Smooth muscle cell (in vitro differentiated cells): ENCODE measurements around the gene KIF5C. TPM values are rescaled to one million over a fixed set of nuclear protein-coding genes. Genes with fewer than 3 reads are reported as not detected.

Source experiments
- DNase-seq: peaks from one replicate; lab custom pipeline; 2025; ENCODE audit not compliant: unreplicated experiment; lab: John Stamatoyannopoulos, UW
- H2AFZ ChIP-seq: fragments of 200-600 bp; sonication (generic); 2 replicates; pipeline ENCODE4 v1.6.0; 2016; ENCODE audit warnings: antibody characterized with exemption, low read depth, mild to moderate bottlenecking
- H3F3A ChIP-seq: fragments of 200-600 bp; sonication (generic); 2 replicates; pipeline ENCODE4 v1.6.0; 2017; ENCODE audit warnings: antibody characterized with exemption, low read depth
- H3K27ac ChIP-seq: fragments of 200-600 bp; sonication (generic); 2 replicates; pipeline ENCODE4 v1.5.1; 2016; ENCODE audit warnings: low read depth, mild to moderate bottlenecking
- H3K27me3 ChIP-seq: fragments of 200-600 bp; sonication (generic); 2 replicates; pipeline ENCODE4 v1.6.1; 2016; ENCODE audit warnings: low read depth, mild to moderate bottlenecking
- H3K36me3 ChIP-seq: fragments of 200-600 bp; sonication (generic); 2 replicates; pipeline ENCODE4 v1.5.1; 2016; ENCODE audit warnings: low read depth
- H3K4me1 ChIP-seq: fragments of 200-600 bp; sonication (generic); 2 replicates; pipeline ENCODE4 v1.5.1; 2016; ENCODE audit warnings: low read depth
- H3K4me2 ChIP-seq: fragments of 200-600 bp; sonication (generic); 2 replicates; pipeline ENCODE4 v1.6.0; 2016; ENCODE audit warnings: mild to moderate bottlenecking
- H3K4me3 ChIP-seq: fragments of 200-600 bp; sonication (generic); 2 replicates; pipeline ENCODE4 v1.5.1; 2016; ENCODE audit warnings: mild to moderate bottlenecking
- H3K79me2 ChIP-seq: fragments of 200-600 bp; sonication (generic); 2 replicates; pipeline ENCODE4 v1.6.0; 2016; ENCODE audit warnings: low read depth, mild to moderate bottlenecking
- H3K9ac ChIP-seq: fragments of 200-600 bp; sonication (generic); 2 replicates; pipeline ENCODE4 v1.6.0; 2016; ENCODE audit warnings: low read depth
- H3K9me3 ChIP-seq: fragments of 200-600 bp; sonication (generic); replicated peaks from 2 replicates; pipeline ENCODE4 v1.5.1; 2016; ENCODE audit warnings: low read depth
- H4K20me1 ChIP-seq: fragments of 200-600 bp; sonication (generic); 2 replicates; pipeline ENCODE4 v1.6.0; 2016; ENCODE audit warnings: low read depth
- WGBS: methylation state at CpG from one replicate; pipeline ENCODE4 v1.1.7; 2016; ENCODE audit warnings: low lambda C conversion rate; 5-methylcytosine and 5-hydroxymethylcytosine counted together
- polyA plus RNA-seq: library from polyadenylated mRNA; unstranded; fragments of >200 nt; fragmentation: Nextera tagmentation; extraction: Ambion mirVana; gene quantifications from 2 replicates; pipeline ENCODE4 v1.2.1, GENCODE V29; 2016
- total RNA-seq: library from RNA; depleted of rRNA; stranded (reverse); fragments of >200 nt; gene quantifications from 2 replicates; pipeline ENCODE4 v1.2.3, GENCODE V29; 2014
- TF ChIP-seq, protein P1 (sequence below): fragments of 200-600 bp; sonication (generic); IDR thresholded peaks from 2 replicates; pipeline ENCODE4 v1.5.1; 2017; ENCODE audit warnings: borderline replicate concordance, mild to moderate bottlenecking, antibody characterized with exemption; ENCODE audit not compliant: insufficient read depth, poor library complexity, severe bottlenecking

KIF5C gene
- total and polyA plus RNA-seq, 2 experiments from 2014 or later: 0.09 to 1.4 TPM

DNA sequence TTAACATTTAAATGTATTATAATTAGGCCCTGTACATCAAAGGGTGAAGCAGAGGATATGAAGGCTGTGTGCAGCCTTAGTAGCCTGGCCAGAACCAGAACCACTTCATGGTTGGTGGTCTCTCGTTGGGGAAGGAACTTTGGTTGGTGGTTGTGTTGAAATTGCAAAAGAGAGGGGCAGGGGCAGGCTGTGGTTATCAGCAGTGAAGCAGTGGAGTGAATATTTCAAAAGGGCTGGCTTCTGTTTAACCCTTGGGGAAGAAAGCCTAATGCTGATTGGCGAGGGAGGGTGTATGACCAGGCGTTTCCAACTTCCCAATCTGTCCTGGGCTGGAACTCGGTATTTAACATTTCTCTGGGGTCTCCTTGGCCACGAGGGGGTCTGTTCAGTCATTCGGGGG, 112.3 kb downstream of the KIF5C start:
- Histone ChIP-seq H3K9me3 (no peaks in the 10 kb centered on the region), H3K27ac (no peak overlapping the region), H3K4me1 (no peaks in the 10 kb centered on the region), H3K9ac (no peak overlapping the region), H3K79me2 (no peaks in the 10 kb centered on the region), H4K20me1 (no peaks in the 10 kb centered on the region), H2AFZ (no peak overlapping the region), H3K4me2 (no peak overlapping the region), H3K36me3 (no peaks in the 10 kb centered on the region), H3F3A (no peaks in the 10 kb centered on the region), H3K4me3 (no peak overlapping the region), H3K27me3 (no peaks in the 10 kb centered on the region)
- TF ChIP-seq, protein P1, sequence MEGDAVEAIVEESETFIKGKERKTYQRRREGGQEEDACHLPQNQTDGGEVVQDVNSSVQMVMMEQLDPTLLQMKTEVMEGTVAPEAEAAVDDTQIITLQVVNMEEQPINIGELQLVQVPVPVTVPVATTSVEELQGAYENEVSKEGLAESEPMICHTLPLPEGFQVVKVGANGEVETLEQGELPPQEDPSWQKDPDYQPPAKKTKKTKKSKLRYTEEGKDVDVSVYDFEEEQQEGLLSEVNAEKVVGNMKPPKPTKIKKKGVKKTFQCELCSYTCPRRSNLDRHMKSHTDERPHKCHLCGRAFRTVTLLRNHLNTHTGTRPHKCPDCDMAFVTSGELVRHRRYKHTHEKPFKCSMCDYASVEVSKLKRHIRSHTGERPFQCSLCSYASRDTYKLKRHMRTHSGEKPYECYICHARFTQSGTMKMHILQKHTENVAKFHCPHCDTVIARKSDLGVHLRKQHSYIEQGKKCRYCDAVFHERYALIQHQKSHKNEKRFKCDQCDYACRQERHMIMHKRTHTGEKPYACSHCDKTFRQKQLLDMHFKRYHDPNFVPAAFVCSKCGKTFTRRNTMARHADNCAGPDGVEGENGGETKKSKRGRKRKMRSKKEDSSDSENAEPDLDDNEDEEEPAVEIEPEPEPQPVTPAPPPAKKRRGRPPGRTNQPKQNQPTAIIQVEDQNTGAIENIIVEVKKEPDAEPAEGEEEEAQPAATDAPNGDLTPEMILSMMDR: no peak
- 91% methylated on average over 6 of the region's 6 CpGs for WGBS
- DNase-seq: no peak

DNA sequence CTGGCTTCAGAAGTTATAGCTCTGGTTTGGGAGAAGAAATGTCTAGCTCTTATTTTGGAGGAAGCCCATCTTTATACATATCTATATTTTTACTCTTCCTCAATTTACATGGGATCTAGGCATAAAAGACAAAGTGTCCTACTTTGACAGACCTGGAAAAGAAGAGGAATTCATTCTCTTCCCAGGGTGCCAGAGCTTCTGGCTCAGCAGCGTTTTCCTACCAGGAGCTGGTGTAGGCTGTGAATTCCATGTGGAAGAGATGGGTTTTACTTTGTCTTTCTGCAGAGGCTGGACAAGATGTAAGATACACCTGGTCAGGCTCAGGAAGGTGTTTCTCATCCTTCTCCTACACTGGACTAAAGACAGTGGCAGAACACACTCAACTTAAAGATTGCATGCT, 113.3 kb downstream of the KIF5C start:
- H3K4me3 ChIP-seq: no peak overlapping the region
- TF ChIP-seq, protein P1: no peak
- no peak overlapping the region for H2AFZ ChIP-seq
- H3K36me3 ChIP-seq: no peaks in the 10 kb centered on the region
- no peaks in the 10 kb centered on the region for H3K27me3 ChIP-seq
- H4K20me1 ChIP-seq: no peaks in the 10 kb centered on the region
- no peaks in the 10 kb centered on the region for H3K9me3 ChIP-seq
- H3F3A ChIP-seq: no peaks in the 10 kb centered on the region
- WGBS: 94% methylated on average over 1 of the region's 1 CpG
- DNase-seq: no peak
- H3K4me1 ChIP-seq: no peaks in the 10 kb centered on the region
- H3K9ac ChIP-seq: no peak overlapping the region
- no peaks in the 10 kb centered on the region for H3K79me2 ChIP-seq
- H3K4me2 ChIP-seq: no peak overlapping the region
- no peak overlapping the region for H3K27ac ChIP-seq

DNA sequence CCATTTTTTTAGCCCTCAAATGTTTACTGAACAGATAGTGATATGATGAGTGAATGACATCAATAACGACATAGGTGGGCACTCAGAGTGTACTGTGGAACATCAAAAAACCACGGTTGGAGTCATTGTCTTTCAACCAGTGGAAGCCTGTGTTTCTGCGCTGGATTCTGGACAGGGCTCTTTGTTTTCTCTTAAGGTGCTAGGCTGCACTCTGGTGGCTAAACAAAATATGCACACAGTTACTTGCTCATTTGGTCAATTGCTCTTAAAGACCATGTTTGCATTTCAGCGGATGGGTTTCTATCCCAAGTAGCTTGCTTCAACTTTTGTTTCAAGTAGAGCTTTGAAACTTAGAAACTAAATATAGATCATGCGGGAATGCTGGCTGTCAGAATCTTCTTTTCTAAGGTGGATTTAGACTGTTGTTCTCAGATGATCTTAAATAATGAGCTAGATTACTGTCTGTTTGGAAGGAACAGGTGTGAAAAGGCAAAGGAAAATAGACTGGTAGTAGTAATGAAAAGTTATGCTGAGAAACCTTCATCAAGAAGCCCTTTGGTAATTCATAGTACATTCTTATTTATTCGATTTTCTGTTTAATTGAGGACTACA, 115.0 kb downstream of the KIF5C start:
- 56% methylated on average over 6 of the region's 6 CpGs for WGBS
- H3K27ac ChIP-seq: no peak overlapping the region
- no peak for DNase-seq

More for the DNA sequence above, 115.0 kb downstream of the KIF5C start:
- H3K79me2 ChIP-seq: no peaks in the 10 kb centered on the region
- no peaks in the 10 kb centered on the region for H3K27me3 ChIP-seq
- no peaks in the 10 kb centered on the region for H4K20me1 ChIP-seq
- H3K4me3 ChIP-seq: no peak overlapping the region
- H3K4me1 ChIP-seq: no peaks in the 10 kb centered on the region
- H3K36me3 ChIP-seq: no peaks in the 10 kb centered on the region
- no peak overlapping the region for H2AFZ ChIP-seq
- no peaks in the 10 kb centered on the region for H3K9me3 ChIP-seq
- TF ChIP-seq, protein P1: peak; percentile 70
- H3F3A ChIP-seq: no peaks in the 10 kb centered on the region
- H3K9ac ChIP-seq: no peak overlapping the region
- H3K4me2 ChIP-seq: no peak overlapping the region
